Endothelial cell of umbilical vein (primary cell): ENCODE data around the gene TGFA. TPM values are rescaled to one million over a fixed set of nuclear protein-coding genes. Genes with fewer than 3 reads are reported as not detected.

ENCODE experiments used
- BruUV-seq: library from RNA; stranded (reverse); fragments of 400-500 nt; replicated peaks from 2 replicates; lab custom pipeline; 2021; lab: Mats Ljungman, UMichigan
- CTCF ChIA-PET: fragments of 300-600, 350-600 bp; sonication (Branson Sonifier 250); formaldehyde crosslinking; loops from one replicate; lab custom pipeline; 2021; ENCODE audit warnings: antibody characterized with exemption, inconsistent platforms; lab: Charles Lee
- POLR2A ChIA-PET: fragments of 300-600, 350-600 bp; sonication (Branson Sonifier 250); formaldehyde crosslinking; loops from one replicate; lab custom pipeline; 2021; ENCODE audit warnings: antibody characterized with exemption, inconsistent platforms; lab: Charles Lee
- DNase-seq: peaks from one replicate; pipeline ENCODE4 v3.0.0-alpha.2; 2011; ENCODE audit warnings: low read depth, low spot score
- FAIRE-seq: peaks from 2 replicates; lab custom pipeline; 2011; peaks lifted over from hg19 to GRCh38; lab: Jason Lieb, UNC
- H2AFZ ChIP-seq: 2 replicates; pipeline ENCODE4 v1.6.0; 2012; ENCODE audit warnings: low read depth, low read length, control low read depth, inconsistent platforms
- H3K27ac ChIP-seq: 2 replicates; pipeline ENCODE4 v1.5.1; 2011; ENCODE audit warnings: low read depth, mild to moderate bottlenecking, control low read depth, low read length, moderate library complexity; ENCODE audit not compliant: insufficient read depth
- H3K27me3 ChIP-seq, 2 experiments: 2 replicates each; pipeline versions ENCODE4 v1.6.0 to v1.6.1; 2011; ENCODE audit warnings: low read length in 2 of 2, mixed read lengths in 1 of 2; ENCODE audit not compliant: control insufficient read depth in 2 of 2, insufficient read depth in 2 of 2
- H3K36me3 ChIP-seq, 2 experiments: 2 replicates in 1 of 2; 3 replicates in 1 of 2; pipeline ENCODE4 v1.5.1; 2011; ENCODE audit warnings: low read length in 2 of 2, mild to moderate bottlenecking in 1 of 2, moderate library complexity in 1 of 2; ENCODE audit not compliant: control insufficient read depth in 2 of 2, insufficient read depth in 2 of 2; ENCODE audit errors: extremely low read depth in 1 of 2
- H3K4me1 ChIP-seq: 3 replicates; pipeline ENCODE4 v1.5.1; 2011; ENCODE audit warnings: mild to moderate bottlenecking, low read length; ENCODE audit not compliant: control insufficient read depth, insufficient read depth; ENCODE audit errors: extremely low read depth
- H3K4me2 ChIP-seq: 2 replicates; pipeline ENCODE4 v1.6.1; 2011; ENCODE audit warnings: low read length, control low read depth, mixed read lengths; ENCODE audit not compliant: insufficient read depth
- H3K4me3 ChIP-seq, 3 experiments: fragments of 200-600 bp in 1 of 3; sonication (generic), shearing (Covaris generic) in 1 of 3; replicated peaks in 1 of 3; 2 replicates each; pipeline ENCODE4 v1.5.1; 2011 to 2016; ENCODE audit warnings: control low read depth in 3 of 3, low read length in 3 of 3, mild to moderate bottlenecking in 2 of 3, inconsistent platforms in 1 of 3, low read depth in 1 of 3, moderate library complexity in 1 of 3; ENCODE audit not compliant: insufficient read depth in 1 of 3
- H3K79me2 ChIP-seq: 2 replicates; pipeline ENCODE4 v1.6.0; 2012; ENCODE audit warnings: low read length, inconsistent platforms; ENCODE audit not compliant: control insufficient read depth, insufficient read depth
- H3K9ac ChIP-seq: replicated peaks from 2 replicates; pipeline ENCODE3; 2011; ENCODE audit warnings: low read length, control low read depth; ENCODE audit not compliant: insufficient read depth; ENCODE audit errors: extremely low read depth
- H3K9me1 ChIP-seq: replicated peaks from 3 replicates; pipeline ENCODE4 v1.6.0; 2011; ENCODE audit warnings: mild to moderate bottlenecking, low read length; ENCODE audit not compliant: control insufficient read depth, insufficient read depth; ENCODE audit errors: extremely low read depth
- H3K9me3 ChIP-seq: replicated peaks from 2 replicates; pipeline ENCODE4 v1.5.1; 2012; ENCODE audit warnings: low read length, inconsistent platforms; ENCODE audit not compliant: control insufficient read depth, insufficient read depth
- H4K20me1 ChIP-seq: replicated peaks from 2 replicates; pipeline ENCODE3; 2011; ENCODE audit warnings: mild to moderate bottlenecking, low read length; ENCODE audit not compliant: control insufficient read depth, insufficient read depth; ENCODE audit errors: extremely low read depth
- EZH2 ChIP-seq: IDR thresholded peaks from 2 replicates; pipeline ENCODE4 v1.6.1; 2012; ENCODE audit warnings: borderline replicate concordance, low read depth, mild to moderate bottlenecking, moderate library complexity, low read length, inconsistent platforms; ENCODE audit not compliant: severe bottlenecking
- FOS ChIP-seq: IDR thresholded peaks from 2 replicates; pipeline ENCODE4 v1.6.1; 2011; ENCODE audit warnings: mild to moderate bottlenecking, low read length, moderate library complexity, borderline replicate concordance; ENCODE audit not compliant: insufficient read depth
- GATA2 ChIP-seq: IDR thresholded peaks from 2 replicates; pipeline ENCODE4 v1.7.0; 2011; ENCODE audit warnings: low read depth, mild to moderate bottlenecking, moderate library complexity, mixed read lengths, low read length; ENCODE audit not compliant: insufficient read length, insufficient read depth
- JUN ChIP-seq: IDR thresholded peaks from 2 replicates; pipeline ENCODE4 v1.6.1; 2011; ENCODE audit warnings: borderline replicate concordance, low read depth; ENCODE audit not compliant: insufficient read length, insufficient read depth
- MAX ChIP-seq: IDR thresholded peaks from 2 replicates; pipeline ENCODE4 v1.6.1; 2011; ENCODE audit not compliant: insufficient read depth, insufficient read length
- MYC ChIP-seq: IDR thresholded peaks from one replicate; pipeline ENCODE4 v1.6.1; 2011; ENCODE audit warnings: mild to moderate bottlenecking, low read depth, low read length
- POLR2A ChIP-seq: IDR thresholded peaks from 2 replicates; pipeline ENCODE4 v1.6.1; 2012; ENCODE audit warnings: low read depth, mild to moderate bottlenecking, control low read depth, low read length
- POLR2AphosphoS5 ChIP-seq: IDR thresholded peaks from 2 replicates; pipeline ENCODE4 v1.6.1; 2012; ENCODE audit warnings: low read depth, mild to moderate bottlenecking, control low read depth, low read length, moderate library complexity; ENCODE audit not compliant: insufficient read depth
- dilution Hi-C: fragments of 300-500 bp; cut with MboI; formaldehyde crosslinking; loops from one replicate; pipeline ENCODE4 v1.15.0; 2019; ENCODE audit warnings: low sequenced_read_pairs; ENCODE audit not compliant: extremely low pct_ligation_motif_present
- intact Hi-C: fragments of 100-400 bp; cut with micrococcal nuclease; formaldehyde crosslinking; loops from one replicate; pipeline ENCODE4 v1.10.0; 2022
- polyA plus RNA-seq, 4 experiments: library from polyadenylated mRNA; depleted of rRNA in 3 of 4; stranded (reverse) in 3 of 4; unstranded in 1 of 4; fragments of >200 nt; gene quantifications; 2 replicates each; pipeline versions ENCODE4 v1.2.1 to v1.2.3, GENCODE V29; 2011 to 2012; ENCODE audit warnings: missing spikeins in 1 of 4
- total RNA-seq: library from RNA; stranded (reverse); gene quantifications from 2 replicates; pipeline ENCODE4 v1.2.3, GENCODE V29; 2021
- TF ChIP-seq, protein P1 (sequence below), 2 donors: IDR thresholded peaks; 1 replicate in 1 of 2; 2 replicates in 1 of 2; pipeline ENCODE4 v1.5.1; 2011; ENCODE audit warnings: low read length in 2 of 2, mild to moderate bottlenecking in 2 of 2, moderate library complexity in 2 of 2, control low read depth in 1 of 2, inconsistent platforms in 1 of 2, low read depth in 1 of 2; ENCODE audit not compliant: insufficient read depth in 1 of 2; ENCODE audit errors: extremely low read depth in 1 of 2

The TGFA gene
- total and polyA plus RNA-seq, 2 donors (not counting 3 experiments of a cell fraction or from before 2014, with no cell fraction given) = 0.22 to 0.32 TPM

- no peak for FAIRE-seq
- no peak for DNase-seq
- no peak for TF ChIP-seq EZH2
- no peak for TF ChIP-seq GATA2
- no peak for TF ChIP-seq POLR2A
- no peak for TF ChIP-seq JUN
- no peak for TF ChIP-seq FOS
- no peak for TF ChIP-seq MYC
- no peak for TF ChIP-seq POLR2AphosphoS5
- H3K4me1 ChIP-seq = no peaks in the 10 kb centered on the region
- CTCF ChIA-PET = interaction anchor here (0.7 to 1.4 kb wide), 2 partner anchors 116 to 197 kb away, joined by 3 to 5 read pairs; no protein-coding TSS in a partner anchor
- POLR2A ChIA-PET = no interaction called here
- no TSS peak for BruUV-seq
- H3K27me3 ChIP-seq = peaks cover 11 to 15% of the 10 kb centered on the region in 2 experiments
- no peaks in the 10 kb centered on the region for H3K79me2 ChIP-seq
- no peak overlapping the region for H3K4me3 ChIP-seq
- no peak overlapping the region for H3K27ac ChIP-seq
- no peaks in the 10 kb centered on the region for H3K36me3 ChIP-seq
- H3K9me1 ChIP-seq = no peaks in the 10 kb centered on the region
- no peak overlapping the region for H3K4me2 ChIP-seq
- H2AFZ ChIP-seq = no peak overlapping the region
- dilution Hi-C loops (no loop called here), intact Hi-C loops (no loop called here)
- H3K9ac ChIP-seq = no peak overlapping the region
- no peaks in the 10 kb centered on the region for H4K20me1 ChIP-seq
- no peaks in the 10 kb centered on the region for H3K9me3 ChIP-seq
These were observed 52.4 kb downstream of the TGFA start for GRCh38 chr2:70501215-70501614.

- Histone ChIP-seq H3K4me1 (no peaks in the 10 kb centered on the region), H3K4me3 (no peak overlapping the region), H3K4me2 (no peak overlapping the region), H4K20me1 (no peaks in the 10 kb centered on the region), H3K9me3 (no peaks in the 10 kb centered on the region), H3K27me3 (peaks cover 16 to 26% of the 10 kb centered on the region in 2 experiments), H2AFZ (no peak overlapping the region), H3K79me2 (no peaks in the 10 kb centered on the region), H3K27ac (no peak overlapping the region), H3K9me1 (no peaks in the 10 kb centered on the region), H3K36me3 (no peaks in the 10 kb centered on the region), H3K9ac (no peak overlapping the region)
- CTCF ChIA-PET = no interaction called here
- POLR2A ChIA-PET = no interaction called here
- no peak for FAIRE-seq
- TF ChIP-seq MAX (no peak), JUN (no peak), GATA2 (no peak), MYC (no peak), EZH2 (no peak), POLR2AphosphoS5 (no peak), POLR2A (no peak), FOS (no peak)
- TF ChIP-seq, protein P1, sequence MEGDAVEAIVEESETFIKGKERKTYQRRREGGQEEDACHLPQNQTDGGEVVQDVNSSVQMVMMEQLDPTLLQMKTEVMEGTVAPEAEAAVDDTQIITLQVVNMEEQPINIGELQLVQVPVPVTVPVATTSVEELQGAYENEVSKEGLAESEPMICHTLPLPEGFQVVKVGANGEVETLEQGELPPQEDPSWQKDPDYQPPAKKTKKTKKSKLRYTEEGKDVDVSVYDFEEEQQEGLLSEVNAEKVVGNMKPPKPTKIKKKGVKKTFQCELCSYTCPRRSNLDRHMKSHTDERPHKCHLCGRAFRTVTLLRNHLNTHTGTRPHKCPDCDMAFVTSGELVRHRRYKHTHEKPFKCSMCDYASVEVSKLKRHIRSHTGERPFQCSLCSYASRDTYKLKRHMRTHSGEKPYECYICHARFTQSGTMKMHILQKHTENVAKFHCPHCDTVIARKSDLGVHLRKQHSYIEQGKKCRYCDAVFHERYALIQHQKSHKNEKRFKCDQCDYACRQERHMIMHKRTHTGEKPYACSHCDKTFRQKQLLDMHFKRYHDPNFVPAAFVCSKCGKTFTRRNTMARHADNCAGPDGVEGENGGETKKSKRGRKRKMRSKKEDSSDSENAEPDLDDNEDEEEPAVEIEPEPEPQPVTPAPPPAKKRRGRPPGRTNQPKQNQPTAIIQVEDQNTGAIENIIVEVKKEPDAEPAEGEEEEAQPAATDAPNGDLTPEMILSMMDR (IDR thresholded peaks at IDR 0.05; ENCODE audit: extremely low read depth in 1 of 2, insufficient read depth in 1 of 2, low read depth in 1 of 2, low read length in 2 of 2) = no peak
- intact Hi-C loops (no loop called here), dilution Hi-C loops (no loop called here)
- DNase-seq = no peak
- BruUV-seq = no TSS peak
These were observed 54.4 kb downstream of the TGFA start for GRCh38 chr2:70499253-70499652.
